Naive B cell (primary cell): ENCODE measurements around the gene MAST4. TPM values are rescaled to one million over a fixed set of nuclear protein-coding genes. Genes with fewer than 3 reads are reported as not detected.
A peak's percentile ranks its signal among the peaks of the same experiment; 100 is the strongest.
"Not testable (repeated sequence)": the region's sequence is repeated elsewhere in the genome, so short reads cannot be mapped to it uniquely, and the experiment has no call there.

Experiments used
- ATAC-seq, 2 donors: fragments of 150-1000 bp; cut with Tn5 transposase; 2 replicates each; pipeline ENCODE4 v1.10.0; 2021; ENCODE audit warnings: low read depth in 2 of 2, mild to moderate bottlenecking in 2 of 2, moderate library complexity in 2 of 2
- DNase-seq: peaks from one replicate; pipeline ENCODE4 v3.0.0; 2022
- H3K27ac Mint-ChIP-seq, 6 donors: one replicate each; pipeline ENCODE4 v1.8.0; 2020 to 2022; ENCODE audit warnings: mild to moderate bottlenecking in 6 of 6, mixed read lengths in 6 of 6, moderate library complexity in 5 of 6, inconsistent platforms in 2 of 6
- H3K27me3 Mint-ChIP-seq, 3 donors: one replicate each; pipeline ENCODE4 v1.8.0; 2021 to 2022; ENCODE audit warnings: mixed read lengths in 3 of 3, mild to moderate bottlenecking in 1 of 3
- H3K36me3 Mint-ChIP-seq, 2 donors: one replicate each; pipeline ENCODE4 v1.8.0; 2020 to 2022; ENCODE audit warnings: mixed read lengths in 2 of 2, inconsistent platforms in 1 of 2, mild to moderate bottlenecking in 1 of 2
- H3K4me1 Mint-ChIP-seq, 3 donors: one replicate each; pipeline ENCODE4 v1.8.0; 2020 to 2022; ENCODE audit warnings: mixed read lengths in 3 of 3, inconsistent platforms in 1 of 3, mild to moderate bottlenecking in 1 of 3, moderate library complexity in 1 of 3
- H3K4me3 Mint-ChIP-seq, 8 donors: one replicate each; pipeline ENCODE4 v1.8.0; 2020 to 2022; ENCODE audit warnings: mild to moderate bottlenecking in 8 of 8, mixed read lengths in 8 of 8, moderate library complexity in 8 of 8, inconsistent platforms in 2 of 8
- H3K9me3 Mint-ChIP-seq, 7 donors: one replicate each; pipeline ENCODE4 v1.8.0; 2020 to 2022; ENCODE audit warnings: mixed read lengths in 7 of 7, mild to moderate bottlenecking in 5 of 7, inconsistent platforms in 2 of 7, moderate library complexity in 1 of 7
- polyA plus RNA-seq, 6 donors: library from polyadenylated mRNA; unstranded; fragments of 300-500 nt; fragmentation: Illumina TruSeq; gene quantifications; one replicate each; pipeline ENCODE4 v1.2.3, GENCODE V29; 2021; ENCODE audit warnings: low read depth in 6 of 6

Gene MAST4
- polyA plus RNA-seq, 6 donors from 2014 or later = 0.17 to 2.3 (median 1.3) TPM

- Mint-ChIP-seq H3K27me3 (no peaks in the 10 kb centered on the region), H3K4me1 (no peaks in the 10 kb centered on the region), H3K27ac (no peak overlapping the region), H3K4me3 (no peak overlapping the region), H3K36me3 (no peaks in the 10 kb centered on the region), H3K9me3 (no peaks in the 10 kb centered on the region)
- ATAC-seq (no peak), DNase-seq (no peak)
Observed at GRCh38 chr5:67100301-67100700, 504.1 kb downstream of the MAST4 start.

- Mint-ChIP-seq H3K27ac (no peak overlapping the region), H3K4me1 (no peaks in the 10 kb centered on the region), H3K9me3 (no peaks in the 10 kb centered on the region), H3K4me3 (no peak overlapping the region), H3K36me3 (peaks cover 0 to 12% of the 10 kb centered on the region in 2 donors), H3K27me3 (no peaks in the 10 kb centered on the region)
- ATAC-seq = no peak
- no peak for DNase-seq
Observed at GRCh38 chr5:67102708-67103107, 506.5 kb downstream of the MAST4 start.

- Mint-ChIP-seq H3K27ac (peak overlapping the region in 1 of 6 donors; percentile 7), H3K27me3 (no peaks in the 10 kb centered on the region), H3K4me3 (no peak overlapping the region), H3K9me3 (no peaks in the 10 kb centered on the region), H3K36me3 (peaks cover 0 to 12% of the 10 kb centered on the region in 2 donors), H3K4me1 (no peaks in the 10 kb centered on the region)
- no peak for ATAC-seq
- DNase-seq = no peak
Observed at GRCh38 chr5:67104859-67105258, 508.7 kb downstream of the MAST4 start.

DNA sequence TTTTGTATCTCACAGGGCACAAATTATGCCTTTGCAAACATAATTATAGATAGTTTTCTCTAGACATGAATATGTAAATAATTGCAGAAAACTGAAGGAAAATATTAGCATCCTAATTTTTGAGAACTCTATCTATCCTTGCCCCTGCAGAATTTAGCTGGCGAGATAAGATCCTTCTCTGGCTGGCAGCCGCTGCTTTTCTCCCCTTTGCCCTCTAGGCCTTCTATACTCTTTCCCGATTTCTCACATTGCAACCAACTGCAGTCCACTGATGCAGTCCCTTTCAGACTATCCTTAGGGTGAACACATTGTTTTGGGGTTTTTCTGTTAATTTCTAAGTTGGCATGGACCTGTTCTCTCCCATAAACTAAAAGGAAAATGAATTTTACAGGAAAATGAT, 509.1 kb downstream of the MAST4 start:
- H3K27ac Mint-ChIP-seq = peak overlapping the region in 1 of 6 donors; percentile 7
- peaks cover 0 to 12% of the 10 kb centered on the region in 2 donors for H3K36me3 Mint-ChIP-seq
- H3K4me3 Mint-ChIP-seq = no peak overlapping the region
- no peaks in the 10 kb centered on the region for H3K4me1 Mint-ChIP-seq
- no peaks in the 10 kb centered on the region for H3K27me3 Mint-ChIP-seq
- no peak for DNase-seq
- no peak for ATAC-seq
- H3K9me3 Mint-ChIP-seq = no peaks in the 10 kb centered on the region

DNA sequence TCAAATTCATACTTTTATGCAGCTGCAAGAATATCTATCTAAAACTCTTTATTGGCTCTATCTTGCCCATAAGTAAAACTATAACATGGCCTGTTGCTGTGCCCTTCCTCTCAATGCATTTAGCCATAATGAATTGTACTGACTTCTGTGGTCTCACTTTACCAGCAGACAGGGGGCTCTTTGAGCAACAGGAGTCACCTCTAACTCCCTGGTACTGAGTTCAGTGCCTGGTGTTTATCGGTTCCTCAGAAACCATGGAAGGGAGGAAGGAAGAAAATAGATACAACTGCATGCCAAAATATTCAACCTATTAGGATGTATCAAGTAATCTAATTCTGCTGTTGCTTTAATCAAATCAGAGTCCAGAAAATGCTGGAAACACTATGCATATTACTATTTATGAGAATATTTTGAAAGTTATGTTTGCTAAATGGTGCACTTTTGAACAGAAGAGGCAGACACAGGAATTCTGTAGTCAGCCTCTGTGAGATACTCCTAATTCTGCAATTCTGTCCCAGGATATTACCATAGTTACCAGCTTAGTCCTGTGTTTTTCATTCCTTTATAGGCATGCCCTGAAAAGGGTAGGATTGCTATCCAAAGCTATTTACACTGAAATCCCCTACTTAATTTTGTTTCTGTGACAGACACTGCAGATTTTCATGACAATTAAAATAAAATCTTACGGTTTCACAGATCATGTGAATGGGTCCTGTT, 510.6 kb downstream of the MAST4 start:
- Mint-ChIP-seq H3K27ac (no peak overlapping the region), H3K4me3 (no peak overlapping the region), H3K4me1 (no peaks in the 10 kb centered on the region), H3K36me3 (peaks cover 0 to 12% of the 10 kb centered on the region in 2 donors), H3K27me3 (no peaks in the 10 kb centered on the region), H3K9me3 (no peaks in the 10 kb centered on the region)
- DNase-seq = no peak
- no peak for ATAC-seq

DNA sequence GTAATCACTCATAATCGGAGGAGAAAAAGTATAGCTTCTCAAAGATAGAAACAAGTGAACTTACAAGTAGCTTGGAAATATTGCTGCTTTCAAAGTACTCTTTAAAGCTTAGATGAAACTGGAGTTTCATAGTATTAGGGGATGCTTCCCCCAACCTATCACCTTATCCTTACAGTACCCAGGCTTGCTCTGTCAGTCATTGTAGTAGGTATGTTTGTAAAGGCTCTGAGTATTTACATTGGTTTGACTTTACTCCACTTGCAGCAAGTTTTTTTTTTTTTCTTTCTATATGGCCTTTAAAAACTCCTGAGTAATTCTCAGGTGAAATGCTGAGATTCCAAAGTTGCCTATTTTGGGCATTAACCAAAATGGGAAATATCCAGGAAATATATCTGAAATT, 515.6 kb downstream of the MAST4 start:
- H3K36me3 Mint-ChIP-seq = peaks cover 0 to 6% of the 10 kb centered on the region in 2 donors
- H3K27ac Mint-ChIP-seq = no peak overlapping the region
- no peak for DNase-seq
- no peak overlapping the region for H3K4me3 Mint-ChIP-seq
- H3K27me3 Mint-ChIP-seq = no peaks in the 10 kb centered on the region
- H3K4me1 Mint-ChIP-seq = no peaks in the 10 kb centered on the region
- ATAC-seq = no peak
- H3K9me3 Mint-ChIP-seq = no peaks in the 10 kb centered on the region

GRCh38 chr5:67115246-67115645, 519.1 kb downstream of the MAST4 start:
- H3K27ac Mint-ChIP-seq = peak overlapping the region in 1 of 6 donors; percentile 71
- H3K9me3 Mint-ChIP-seq = no peaks in the 10 kb centered on the region
- ATAC-seq (no peak), DNase-seq (no peak)
- H3K4me1 Mint-ChIP-seq = no peaks in the 10 kb centered on the region
- H3K4me3 Mint-ChIP-seq = no peak overlapping the region
- peaks cover 0 to 6% of the 10 kb centered on the region in 2 donors for H3K36me3 Mint-ChIP-seq
- H3K27me3 Mint-ChIP-seq = no peaks in the 10 kb centered on the region

GRCh38 chr5:67115817-67116216, 519.6 kb downstream of the MAST4 start:
- H3K4me1 Mint-ChIP-seq = no peaks in the 10 kb centered on the region
- H3K27me3 Mint-ChIP-seq = no peaks in the 10 kb centered on the region
- DNase-seq (no peak), ATAC-seq (no peak)
- H3K9me3 Mint-ChIP-seq = no peaks in the 10 kb centered on the region
- no peak overlapping the region for H3K27ac Mint-ChIP-seq
- no peak overlapping the region for H3K4me3 Mint-ChIP-seq
- H3K36me3 Mint-ChIP-seq = peaks cover 0 to 6% of the 10 kb centered on the region in 2 donors

DNA sequence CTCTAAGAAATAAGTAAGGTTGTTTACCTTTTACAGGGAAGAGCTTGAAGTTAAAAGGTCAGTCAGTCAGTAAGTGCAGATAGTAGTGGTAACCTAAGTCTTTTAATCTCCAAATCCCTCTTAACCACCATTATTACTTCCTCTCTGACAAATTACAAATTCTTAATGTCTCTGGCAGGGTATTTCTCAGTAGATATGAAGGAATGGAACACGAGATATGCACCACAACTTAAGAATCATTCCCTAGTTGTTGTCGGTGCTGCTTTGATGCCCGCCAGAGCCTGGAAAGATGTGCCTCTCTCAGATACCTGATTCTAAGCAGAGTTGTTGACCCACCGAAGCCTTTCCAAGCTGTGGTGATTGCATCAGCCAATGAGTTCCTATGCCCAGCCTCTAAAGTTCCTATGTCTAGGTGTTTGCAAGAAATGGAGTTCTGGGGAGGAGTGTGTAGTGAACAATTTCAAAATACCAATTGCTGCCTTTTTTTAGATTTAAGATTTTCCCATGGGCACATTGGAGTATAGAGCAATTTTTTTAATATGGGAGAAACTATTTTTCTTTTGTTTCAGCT, 521.9 kb downstream of the MAST4 start:
- H3K36me3 Mint-ChIP-seq = peaks cover 0 to 6% of the 10 kb centered on the region in 2 donors
- no peaks in the 10 kb centered on the region for H3K9me3 Mint-ChIP-seq
- H3K4me1 Mint-ChIP-seq = peaks cover 0 to 2% (median 0%) of the 10 kb centered on the region in 3 donors
- no peak for DNase-seq
- no peak overlapping the region for H3K27ac Mint-ChIP-seq
- H3K4me3 Mint-ChIP-seq = no peak overlapping the region
- no peaks in the 10 kb centered on the region for H3K27me3 Mint-ChIP-seq
- ATAC-seq = no peak

DNA sequence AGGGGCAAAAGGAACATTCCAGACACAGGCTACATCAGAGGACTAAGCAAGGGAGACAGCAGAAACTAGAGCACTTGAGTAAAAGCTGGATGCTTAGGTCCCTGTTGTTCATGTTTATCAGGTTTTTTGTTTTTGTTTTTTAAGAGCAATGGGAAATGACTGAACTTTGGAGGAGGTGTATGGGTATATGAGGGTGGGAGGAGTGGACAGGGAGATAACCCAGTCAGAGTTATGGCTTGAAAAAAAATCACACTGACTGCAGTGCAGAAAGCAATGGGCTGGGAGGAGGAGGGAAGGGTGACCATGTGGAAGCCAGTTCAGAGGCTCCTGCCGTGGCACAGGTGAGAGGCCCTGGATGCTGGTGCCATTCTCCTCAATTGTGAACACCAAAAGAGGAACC, 522.8 kb downstream of the MAST4 start:
- no peak for ATAC-seq
- DNase-seq = no peak
- H3K4me3 Mint-ChIP-seq = peak overlapping the region in 1 of 8 donors; percentile 32
- peaks cover 0 to 6% of the 10 kb centered on the region in 2 donors for H3K36me3 Mint-ChIP-seq
- no peaks in the 10 kb centered on the region for H3K9me3 Mint-ChIP-seq
- H3K4me1 Mint-ChIP-seq = peaks cover 0 to 2% (median 0%) of the 10 kb centered on the region in 3 donors
- H3K27ac Mint-ChIP-seq = no peak overlapping the region
- no peaks in the 10 kb centered on the region for H3K27me3 Mint-ChIP-seq

DNA sequence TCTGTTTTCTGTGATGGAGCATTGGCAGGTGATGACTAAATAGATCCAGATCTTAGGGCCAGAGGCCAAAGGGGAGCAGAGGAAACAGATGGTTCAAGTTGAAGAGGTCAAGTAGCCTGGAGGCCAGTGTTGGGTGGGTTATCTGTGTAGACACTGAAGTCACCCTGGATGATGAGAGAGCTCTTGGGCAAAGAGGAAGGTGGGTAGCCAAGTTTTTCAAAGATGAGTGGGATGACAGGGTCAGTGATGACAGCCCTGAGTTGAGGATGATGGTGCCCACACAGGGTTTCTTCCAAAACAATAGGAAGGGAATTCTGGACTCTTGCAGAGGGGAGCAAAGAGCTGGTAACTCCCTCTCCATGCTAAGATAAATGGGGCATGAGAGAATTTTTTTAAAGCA, 523.8 kb downstream of the MAST4 start:
- Mint-ChIP-seq H3K4me1 (peaks cover 0 to 2% (median 0%) of the 10 kb centered on the region in 3 donors), H3K9me3 (no peaks in the 10 kb centered on the region), H3K36me3 (peaks cover 0 to 6% of the 10 kb centered on the region in 2 donors), H3K27ac (peak overlapping the region in 2 of 6 donors; percentile 16 to 60), H3K27me3 (no peaks in the 10 kb centered on the region), H3K4me3 (no peak overlapping the region)
- ATAC-seq (no peak), DNase-seq (no peak)

GRCh38 chr5:67123819-67124218, 527.6 kb downstream of the MAST4 start:
- Mint-ChIP-seq H3K27ac (no peak overlapping the region), H3K4me1 (peaks cover 0 to 2% (median 0%) of the 10 kb centered on the region in 3 donors), H3K36me3 (peaks cover 0 to 9% of the 10 kb centered on the region in 2 donors), H3K27me3 (no peaks in the 10 kb centered on the region), H3K9me3 (peaks cover 0 to 14% (median 2%) of the 10 kb centered on the region in 7 donors), H3K4me3 (no peak overlapping the region)
- DNase-seq (no peak), ATAC-seq (no peak)

GRCh38 chr5:67124556-67124955, 528.4 kb downstream of the MAST4 start:
- Mint-ChIP-seq H3K4me1 (peaks cover 0 to 2% (median 0%) of the 10 kb centered on the region in 3 donors), H3K36me3 (peaks cover 0 to 9% of the 10 kb centered on the region in 2 donors), H3K27ac (no peak overlapping the region), H3K4me3 (no peak overlapping the region), H3K27me3 (no peaks in the 10 kb centered on the region), H3K9me3 (peaks cover 0 to 14% (median 2%) of the 10 kb centered on the region in 7 donors)
- ATAC-seq (no peak), DNase-seq (no peak)

GRCh38 chr5:67127347-67127895, 531.2 kb downstream of the MAST4 start:
- not testable (repeated sequence) for H3K4me3 Mint-ChIP-seq, H3K4me1 Mint-ChIP-seq, DNase-seq, H3K36me3 Mint-ChIP-seq, H3K27me3 Mint-ChIP-seq, H3K27ac Mint-ChIP-seq, ATAC-seq
- H3K9me3 Mint-ChIP-seq = peaks cover 0 to 14% (median 2%) of the 10 kb centered on the region in 7 donors
